Trophoblast cell (in vitro differentiated cells and primary cell): ENCODE results near the gene OR10D3.

ENCODE experiments used
- DNase-seq, 2 donors: peaks; one replicate each; pipeline ENCODE4 v3.0.0-alpha.2; 2016
- H2AFZ ChIP-seq: 2 replicates; pipeline ENCODE4 v1.6.1; 2013; ENCODE audit warnings: low read length, moderate library complexity, mild to moderate bottlenecking; ENCODE audit not compliant: insufficient read depth, poor library complexity
- H2AK5ac ChIP-seq: 2 replicates; pipeline ENCODE4 v1.6.1; 2013; ENCODE audit warnings: mild to moderate bottlenecking, low read length
- H2BK120ac ChIP-seq: 2 replicates; pipeline ENCODE4 v1.6.1; 2013; ENCODE audit warnings: low read length, mild to moderate bottlenecking, moderate library complexity; ENCODE audit not compliant: insufficient read depth, poor library complexity
- H2BK12ac ChIP-seq: 2 replicates; pipeline ENCODE4 v1.6.1; 2013; ENCODE audit warnings: mild to moderate bottlenecking, low read length, moderate library complexity
- H2BK5ac ChIP-seq: 2 replicates; pipeline ENCODE4 v1.6.1; 2013; ENCODE audit warnings: low read length, low read depth, moderate library complexity, mild to moderate bottlenecking; ENCODE audit not compliant: poor library complexity
- H3K14ac ChIP-seq: 2 replicates; pipeline ENCODE4 v1.6.1; 2013; ENCODE audit warnings: mild to moderate bottlenecking, low read length
- H3K18ac ChIP-seq: 2 replicates; pipeline ENCODE4 v1.6.1; 2013; ENCODE audit warnings: mild to moderate bottlenecking, low read length
- H3K23ac ChIP-seq: 2 replicates; pipeline ENCODE4 v1.6.1; 2013; ENCODE audit warnings: low read length
- H3K27ac ChIP-seq: 2 replicates; pipeline ENCODE4 v1.5.1; 2013; ENCODE audit warnings: low read depth, mild to moderate bottlenecking, inconsistent platforms, low read length, moderate library complexity
- H3K27me3 ChIP-seq: 2 replicates; pipeline ENCODE4 v1.6.1; 2013; ENCODE audit warnings: inconsistent platforms, mild to moderate bottlenecking, low read length, moderate library complexity; ENCODE audit not compliant: insufficient read depth
- H3K36me3 ChIP-seq, 2 experiments: 1 replicate in 1 of 2; 2 replicates in 1 of 2; pipeline ENCODE4 v1.6.1; 2013; ENCODE audit warnings: low read length in 2 of 2, mild to moderate bottlenecking in 2 of 2, moderate library complexity in 1 of 2; ENCODE audit not compliant: insufficient read depth in 2 of 2, control insufficient read depth in 1 of 2
- H3K4ac ChIP-seq: 2 replicates; pipeline ENCODE4 v1.6.1; 2013; ENCODE audit warnings: low read depth, mild to moderate bottlenecking, low read length, moderate library complexity
- H3K4me1 ChIP-seq, 2 experiments: 1 replicate in 1 of 2; 2 replicates in 1 of 2; pipeline ENCODE4 v1.6.1; 2013; ENCODE audit warnings: low read length in 2 of 2, mild to moderate bottlenecking in 2 of 2, moderate library complexity in 1 of 2; ENCODE audit not compliant: insufficient read depth in 2 of 2, control insufficient read depth in 1 of 2
- H3K4me2 ChIP-seq: 2 replicates; pipeline ENCODE4 v1.6.1; 2013; ENCODE audit warnings: inconsistent platforms, mild to moderate bottlenecking, low read length, moderate library complexity
- H3K4me3 ChIP-seq: 2 replicates; pipeline ENCODE4 v1.5.1; 2013; ENCODE audit warnings: mild to moderate bottlenecking, low read depth, low read length, inconsistent platforms
- H3K79me1 ChIP-seq: one replicate; pipeline ENCODE4 v1.6.1; 2013; ENCODE audit warnings: low read length
- H3K79me2 ChIP-seq: 2 replicates; pipeline ENCODE4 v1.6.1; 2013; ENCODE audit warnings: low read length, mild to moderate bottlenecking; ENCODE audit not compliant: control insufficient read depth, insufficient read depth, poor library complexity
- H3K9ac ChIP-seq: 2 replicates; pipeline ENCODE4 v1.6.1; 2013; ENCODE audit warnings: mild to moderate bottlenecking, low read length
- H3K9me3 ChIP-seq: 2 replicates; pipeline ENCODE4 v1.6.1; 2013; ENCODE audit warnings: low read depth, mild to moderate bottlenecking, control low read depth, inconsistent platforms, low read length; ENCODE audit not compliant: insufficient read depth
- H4K12ac ChIP-seq: 2 replicates; pipeline ENCODE4 v1.6.1; 2013; ENCODE audit warnings: low read depth, mild to moderate bottlenecking, low read length, moderate library complexity
- H4K8ac ChIP-seq: 2 replicates; pipeline ENCODE4 v1.6.1; 2013; ENCODE audit warnings: low read depth, mild to moderate bottlenecking, low read length, moderate library complexity
- H4K91ac ChIP-seq: one replicate; pipeline ENCODE4 v1.6.1; 2013; ENCODE audit warnings: low read depth, mild to moderate bottlenecking, low read length, moderate library complexity
- WGBS: extraction: QIAGEN DNeasy Blood & Tissue Kit; methylation state at CpG from one replicate; pipeline ENCODE4 v1.1.7; 2013; ENCODE audit warnings: missing lambda C conversion rate; ENCODE audit not compliant: insufficient read length, insufficient coverage; ENCODE audit errors: extremely low coverage; 5-methylcytosine and 5-hydroxymethylcytosine counted together

Gene OR10D3

GRCh38 chr11:124152770-124153407 is 30.3 kb upstream of the OR10D3 start:
- Histone ChIP-seq H3K4ac (no peak overlapping the region), H2BK120ac (no peak overlapping the region), H2AK5ac (no peak overlapping the region), H3K27me3 (no peaks in the 10 kb centered on the region), H3K4me2 (no peak overlapping the region), H3K23ac (no peak overlapping the region), H3K9me3 (no peaks in the 10 kb centered on the region), H3K4me1 (no peaks in the 10 kb centered on the region), H3K36me3 (no peaks in the 10 kb centered on the region), H3K14ac (no peak overlapping the region), H3K79me2 (no peaks in the 10 kb centered on the region), H3K9ac (no peak overlapping the region), H4K12ac (no peak overlapping the region), H3K18ac (no peak overlapping the region), H3K27ac (no peak overlapping the region), H4K8ac (no peak overlapping the region), H2BK12ac (no peak overlapping the region), H2BK5ac (no peak overlapping the region), H3K4me3 (no peak overlapping the region), H2AFZ (no peak overlapping the region), H4K91ac (no peak overlapping the region), H3K79me1 (no peaks in the 10 kb centered on the region)
- no peak for DNase-seq
- no CpG with 5 or more reads among the region's 3 CpGs for WGBS

- Histone ChIP-seq H3K4me2 (no peak overlapping the region), H2AFZ (no peak overlapping the region), H3K4me3 (no peak overlapping the region), H3K27me3 (no peaks in the 10 kb centered on the region), H3K9me3 (no peaks in the 10 kb centered on the region), H2BK5ac (no peak overlapping the region), H4K8ac (no peak overlapping the region), H3K14ac (no peak overlapping the region), H3K4me1 (no peaks in the 10 kb centered on the region), H4K91ac (no peak overlapping the region), H2AK5ac (no peak overlapping the region), H2BK120ac (no peak overlapping the region), H3K9ac (no peak overlapping the region), H4K12ac (no peak overlapping the region), H2BK12ac (no peak overlapping the region), H3K36me3 (no peaks in the 10 kb centered on the region), H3K79me2 (no peaks in the 10 kb centered on the region), H3K18ac (no peak overlapping the region), H3K4ac (no peak overlapping the region), H3K23ac (no peak overlapping the region), H3K79me1 (no peaks in the 10 kb centered on the region), H3K27ac (no peak overlapping the region)
- no CpG with 5 or more reads among the region's 2 CpGs for WGBS
- DNase-seq = no peak
Observed at GRCh38 chr11:124153821-124154220, 29.3 kb upstream of the OR10D3 start.

- peak in 1 of 2 donors; percentile 61 for DNase-seq
- no peaks in the 10 kb centered on the region for H3K9me3 ChIP-seq
- no peak overlapping the region for H3K9ac ChIP-seq
- H4K91ac ChIP-seq = no peak overlapping the region
- H3K4me2 ChIP-seq = no peak overlapping the region
- no peak overlapping the region for H3K23ac ChIP-seq
- H3K27ac ChIP-seq = no peak overlapping the region
- no peaks in the 10 kb centered on the region for H3K27me3 ChIP-seq
- no peak overlapping the region for H2BK120ac ChIP-seq
- H3K36me3 ChIP-seq = no peaks in the 10 kb centered on the region
- no peak overlapping the region for H2BK5ac ChIP-seq
- no peak overlapping the region for H3K4ac ChIP-seq
- no peak overlapping the region for H2AFZ ChIP-seq
- H2BK12ac ChIP-seq = no peak overlapping the region
- H3K18ac ChIP-seq = no peak overlapping the region
- no peaks in the 10 kb centered on the region for H3K4me1 ChIP-seq
- no peaks in the 10 kb centered on the region for H3K79me1 ChIP-seq
- H3K4me3 ChIP-seq = no peak overlapping the region
- no peak overlapping the region for H4K8ac ChIP-seq
- no peak overlapping the region for H2AK5ac ChIP-seq
- H3K79me2 ChIP-seq = no peaks in the 10 kb centered on the region
- H3K14ac ChIP-seq = no peak overlapping the region
- no peak overlapping the region for H4K12ac ChIP-seq
Observed at GRCh38 chr11:124159481-124159880, 23.7 kb upstream of the OR10D3 start.

GRCh38 chr11:124160986-124161385 is 22.2 kb upstream of the OR10D3 start:
- no peak for DNase-seq
- Histone ChIP-seq H2AFZ (no peak overlapping the region), H2BK5ac (no peak overlapping the region), H4K12ac (no peak overlapping the region), H2BK12ac (no peak overlapping the region), H4K91ac (no peak overlapping the region), H4K8ac (no peak overlapping the region), H3K79me2 (no peaks in the 10 kb centered on the region), H3K9ac (no peak overlapping the region), H2AK5ac (no peak overlapping the region), H3K18ac (no peak overlapping the region), H3K4me3 (no peak overlapping the region), H3K79me1 (no peaks in the 10 kb centered on the region), H3K9me3 (no peaks in the 10 kb centered on the region), H3K4me1 (no peaks in the 10 kb centered on the region), H3K4ac (no peak overlapping the region), H2BK120ac (no peak overlapping the region), H3K27ac (no peak overlapping the region), H3K4me2 (no peak overlapping the region), H3K14ac (no peak overlapping the region), H3K27me3 (no peaks in the 10 kb centered on the region), H3K36me3 (no peaks in the 10 kb centered on the region), H3K23ac (no peak overlapping the region)
- WGBS = no CpG with 5 or more reads among the region's 5 CpGs
